ENCODE data around the gene LEAP2.

Gene LEAP2

DNA sequence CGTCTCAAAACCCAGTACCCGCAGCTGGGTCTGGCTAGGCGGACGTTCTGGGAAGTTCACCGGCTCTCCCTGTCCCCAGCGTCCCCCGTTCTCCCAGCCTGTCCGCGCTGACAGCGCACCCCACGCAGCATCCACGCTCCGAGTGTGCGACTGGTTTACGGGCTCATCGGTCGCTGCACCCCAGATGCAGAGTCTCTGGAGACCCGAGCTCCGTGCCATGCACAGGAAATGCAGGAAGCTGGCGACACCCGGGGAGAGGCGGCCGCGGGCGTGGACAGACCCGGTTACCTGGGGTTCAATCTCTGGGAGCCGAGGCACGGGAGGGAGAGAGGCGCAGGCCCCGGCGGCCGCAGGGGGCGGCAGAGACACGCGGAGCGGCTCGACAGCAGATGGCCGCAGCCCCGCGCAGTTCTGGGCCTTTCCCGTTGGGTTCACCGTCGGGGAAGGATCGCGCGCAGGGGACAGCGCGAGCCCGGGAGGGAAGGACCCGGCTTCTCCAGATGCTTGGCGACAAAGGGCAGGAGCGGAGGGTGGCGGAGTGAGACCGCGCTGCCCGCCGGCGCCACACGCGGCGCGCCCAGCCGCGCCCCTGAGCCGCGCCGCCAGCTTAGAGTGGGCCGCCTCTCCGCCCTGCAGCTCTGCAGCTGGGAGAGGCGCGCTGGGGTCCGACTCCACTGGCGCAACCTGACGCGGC is 43.6 kb upstream of the LEAP2 start (continued):
- no peak for TF ChIP-seq ZNF701 (tag by site-specific recombination; IDR thresholded peaks at IDR 0.05)
- TF ChIP-seq KLF10 (tag by site-specific recombination; IDR thresholded peaks at IDR 0.05), result peak; percentile 65; the same call in 1 of the 2 replicates
- peak; percentile 33; the same call in 1 of the 2 replicates for TF ChIP-seq ZNF843 (tag by site-specific recombination; IDR thresholded peaks at IDR 0.05)
- TF ChIP-seq ZNF433 (tag by site-specific recombination; IDR thresholded peaks at IDR 0.05; ENCODE audit: low read depth), result no peak
- TF ChIP-seq ZNF202 (tag by site-specific recombination; IDR thresholded peaks at IDR 0.05; ENCODE audit: borderline replicate concordance), result no peak
- no peak for TF ChIP-seq ZNF354C (tag by site-specific recombination; IDR thresholded peaks at IDR 0.05; ENCODE audit: borderline replicate concordance, low read depth)
- TF ChIP-seq, protein P1, sequence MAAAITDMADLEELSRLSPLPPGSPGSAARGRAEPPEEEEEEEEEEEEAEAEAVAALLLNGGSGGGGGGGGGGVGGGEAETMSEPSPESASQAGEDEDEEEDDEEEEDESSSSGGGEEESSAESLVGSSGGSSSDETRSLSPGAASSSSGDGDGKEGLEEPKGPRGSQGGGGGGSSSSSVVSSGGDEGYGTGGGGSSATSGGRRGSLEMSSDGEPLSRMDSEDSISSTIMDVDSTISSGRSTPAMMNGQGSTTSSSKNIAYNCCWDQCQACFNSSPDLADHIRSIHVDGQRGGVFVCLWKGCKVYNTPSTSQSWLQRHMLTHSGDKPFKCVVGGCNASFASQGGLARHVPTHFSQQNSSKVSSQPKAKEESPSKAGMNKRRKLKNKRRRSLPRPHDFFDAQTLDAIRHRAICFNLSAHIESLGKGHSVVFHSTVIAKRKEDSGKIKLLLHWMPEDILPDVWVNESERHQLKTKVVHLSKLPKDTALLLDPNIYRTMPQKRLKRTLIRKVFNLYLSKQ (tag by site-specific recombination; IDR thresholded peaks at IDR 0.05; ENCODE audit: borderline replicate concordance), result no peak
- TF ChIP-seq, protein P2, sequence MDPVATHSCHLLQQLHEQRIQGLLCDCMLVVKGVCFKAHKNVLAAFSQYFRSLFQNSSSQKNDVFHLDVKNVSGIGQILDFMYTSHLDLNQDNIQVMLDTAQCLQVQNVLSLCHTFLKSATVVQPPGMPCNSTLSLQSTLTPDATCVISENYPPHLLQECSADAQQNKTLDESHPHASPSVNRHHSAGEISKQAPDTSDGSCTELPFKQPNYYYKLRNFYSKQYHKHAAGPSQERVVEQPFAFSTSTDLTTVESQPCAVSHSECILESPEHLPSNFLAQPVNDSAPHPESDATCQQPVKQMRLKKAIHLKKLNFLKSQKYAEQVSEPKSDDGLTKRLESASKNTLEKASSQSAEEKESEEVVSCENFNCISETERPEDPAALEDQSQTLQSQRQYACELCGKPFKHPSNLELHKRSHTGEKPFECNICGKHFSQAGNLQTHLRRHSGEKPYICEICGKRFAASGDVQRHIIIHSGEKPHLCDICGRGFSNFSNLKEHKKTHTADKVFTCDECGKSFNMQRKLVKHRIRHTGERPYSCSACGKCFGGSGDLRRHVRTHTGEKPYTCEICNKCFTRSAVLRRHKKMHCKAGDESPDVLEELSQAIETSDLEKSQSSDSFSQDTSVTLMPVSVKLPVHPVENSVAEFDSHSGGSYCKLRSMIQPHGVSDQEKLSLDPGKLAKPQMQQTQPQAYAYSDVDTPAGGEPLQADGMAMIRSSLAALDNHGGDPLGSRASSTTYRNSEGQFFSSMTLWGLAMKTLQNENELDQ (tag by site-specific recombination; IDR thresholded peaks at IDR 0.05; ENCODE audit: low read depth), result no peak
- TF ChIP-seq ZNF155 (tag by site-specific recombination; IDR thresholded peaks at IDR 0.05), result no peak
- no peak; the same call in 1 of the 2 replicates for TF ChIP-seq IKZF3 (tag by site-specific recombination; IDR thresholded peaks at IDR 0.05)
- 0 out of 2 replicates have a peak, but pooled peaks have one; percentile 11 for TF ChIP-seq ZNF398 (tag by site-specific recombination; IDR thresholded peaks at IDR 0.05)
- no peak for TF ChIP-seq WT1 (tag by site-specific recombination; IDR thresholded peaks at IDR 0.05)
- TF ChIP-seq KLF1 (tag by site-specific recombination; IDR thresholded peaks at IDR 0.05), result peak; percentile 33; the same call in 1 of the 2 replicates
- TF ChIP-seq ZBTB48 (tag by site-specific recombination; IDR thresholded peaks at IDR 0.05), result no peak
- TF ChIP-seq RBAK (tag by site-specific recombination; IDR thresholded peaks at IDR 0.05), result no peak
- TF ChIP-seq ZNF510 (tag by site-specific recombination; IDR thresholded peaks at IDR 0.05; ENCODE audit: insufficient replicate concordance), result no peak
- 0 out of 2 replicates have a peak, but pooled peaks have one; percentile 22 for TF ChIP-seq PATZ1 (tag by site-specific recombination; IDR thresholded peaks at IDR 0.05)
- TF ChIP-seq ZBTB7A (tag by site-specific recombination; IDR thresholded peaks at IDR 0.05; ENCODE audit: low read depth), result no peak
- no peak; the same call in 1 of the 2 replicates for TF ChIP-seq SCRT2 (tag by site-specific recombination; IDR thresholded peaks at IDR 0.05)
- TF ChIP-seq, protein P3, sequence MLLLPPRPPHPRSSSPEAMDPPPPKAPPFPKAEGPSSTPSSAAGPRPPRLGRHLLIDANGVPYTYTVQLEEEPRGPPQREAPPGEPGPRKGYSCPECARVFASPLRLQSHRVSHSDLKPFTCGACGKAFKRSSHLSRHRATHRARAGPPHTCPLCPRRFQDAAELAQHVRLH (tag by site-specific recombination; IDR thresholded peaks at IDR 0.05), result 0 out of 2 replicates have a peak, but pooled peaks have one; percentile 28
- TF ChIP-seq ZNF292 (tag by site-specific recombination; IDR thresholded peaks at IDR 0.05; ENCODE audit: borderline replicate concordance, low read depth), result no peak
- peak; percentile 64; the same call in 1 of the 2 replicates for TF ChIP-seq KLF8 (tag by site-specific recombination; IDR thresholded peaks at IDR 0.05)
- TF ChIP-seq ZNF10 (tag by site-specific recombination; IDR thresholded peaks at IDR 0.05), result no peak
- no peak for TF ChIP-seq ZNF138 (tag by site-specific recombination; IDR thresholded peaks at IDR 0.05; ENCODE audit: borderline replicate concordance)
- TF ChIP-seq ZNF76 (tag by site-specific recombination; IDR thresholded peaks at IDR 0.05; ENCODE audit: borderline replicate concordance, low read depth), result peak; percentile 25; the same call in 1 of the 2 replicates
- TF ChIP-seq SALL2 (tag by site-specific recombination; IDR thresholded peaks at IDR 0.05; ENCODE audit: borderline replicate concordance), result no peak
- peak; percentile 76; the same call in 1 of the 2 replicates for TF ChIP-seq ZNF610 (tag by site-specific recombination; IDR thresholded peaks at IDR 0.05; ENCODE audit: borderline replicate concordance)
- no peak for TF ChIP-seq ZNF214 (tag by site-specific recombination; IDR thresholded peaks at IDR 0.05; ENCODE audit: borderline replicate concordance)
- TF ChIP-seq ZNF169 (tag by site-specific recombination; IDR thresholded peaks at IDR 0.05), result no peak
- no peak for TF ChIP-seq ZNF555 (tag by site-specific recombination; conservative IDR thresholded peaks at IDR 0.05)
